SKM-1 treated with dmso at 0.1 percent for 144 hours (cell line): ENCODE measurements around the gene HOXC10.

Experiments
- DNase-seq: peaks from one replicate; lab custom pipeline; 2025; ENCODE audit not compliant: unreplicated experiment; lab: John Stamatoyannopoulos, UW

HOXC10 gene

DNA sequence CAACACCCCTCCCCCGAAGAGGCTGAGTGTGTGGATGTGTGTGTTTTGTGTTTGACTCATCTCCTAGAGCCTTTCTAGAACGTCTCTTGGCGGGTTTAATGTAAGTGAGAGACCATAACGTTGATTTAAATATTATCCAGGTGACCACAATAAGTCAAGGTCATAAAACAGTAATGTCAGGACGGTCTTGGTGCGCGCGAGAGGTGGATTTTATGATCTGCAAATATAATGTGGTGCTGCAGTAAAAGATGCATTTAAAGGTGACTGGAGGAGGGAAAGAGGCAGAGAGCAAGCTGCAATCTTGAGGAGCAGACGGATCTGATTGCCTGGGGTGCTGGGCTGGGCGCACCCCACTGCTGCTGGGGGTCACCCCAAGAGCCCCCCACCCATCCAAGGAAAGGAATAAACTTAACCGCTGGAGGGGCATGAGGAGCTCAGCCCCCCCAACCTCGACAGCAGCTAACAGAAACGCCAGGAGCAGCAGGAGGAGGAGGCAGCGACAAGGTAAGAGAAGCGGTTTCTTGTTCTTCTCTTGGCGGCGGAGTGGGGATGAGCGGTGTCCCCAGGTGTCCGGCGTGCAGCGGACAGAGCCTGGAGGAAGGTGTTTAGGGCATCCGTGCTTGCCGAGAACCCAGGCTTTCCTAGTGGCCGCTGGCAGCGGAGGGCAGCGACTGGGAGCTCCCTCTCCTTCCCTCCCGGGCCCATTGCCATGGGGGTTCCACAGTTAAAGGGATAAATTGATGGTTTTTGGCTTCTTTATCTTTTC, 5.5 kb downstream of the HOXC10 start:
- no peak for DNase-seq

GRCh38 chr12:53991077-53991460, 6.1 kb downstream of the HOXC10 start:
- no peak for DNase-seq

DNA sequence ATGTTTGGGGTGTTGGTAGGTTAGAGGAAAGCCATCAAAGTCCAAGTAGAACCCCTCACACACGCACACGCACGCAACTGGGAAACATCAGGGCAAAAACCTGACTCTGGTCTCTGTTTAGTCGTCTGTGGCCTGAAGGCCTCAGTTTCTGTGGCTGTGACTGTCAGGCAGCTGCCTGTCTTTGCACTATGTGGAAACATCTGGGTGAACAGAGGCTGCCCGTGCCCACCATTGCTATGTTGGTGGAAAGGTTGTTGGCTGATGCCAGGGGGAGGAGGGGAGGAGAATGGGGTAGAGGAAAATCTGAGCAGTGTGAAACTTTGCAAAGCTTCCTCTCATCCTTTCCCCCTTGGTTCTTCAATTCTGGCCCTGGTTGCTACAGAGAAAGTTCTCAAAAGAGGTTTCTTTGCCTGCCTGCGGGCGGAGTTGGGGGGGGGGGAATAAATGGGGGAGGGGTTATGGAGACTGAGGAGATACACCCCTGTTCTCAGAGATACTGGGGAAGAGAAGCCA, 7.5 kb downstream of the HOXC10 start:
- no peak for DNase-seq

DNA sequence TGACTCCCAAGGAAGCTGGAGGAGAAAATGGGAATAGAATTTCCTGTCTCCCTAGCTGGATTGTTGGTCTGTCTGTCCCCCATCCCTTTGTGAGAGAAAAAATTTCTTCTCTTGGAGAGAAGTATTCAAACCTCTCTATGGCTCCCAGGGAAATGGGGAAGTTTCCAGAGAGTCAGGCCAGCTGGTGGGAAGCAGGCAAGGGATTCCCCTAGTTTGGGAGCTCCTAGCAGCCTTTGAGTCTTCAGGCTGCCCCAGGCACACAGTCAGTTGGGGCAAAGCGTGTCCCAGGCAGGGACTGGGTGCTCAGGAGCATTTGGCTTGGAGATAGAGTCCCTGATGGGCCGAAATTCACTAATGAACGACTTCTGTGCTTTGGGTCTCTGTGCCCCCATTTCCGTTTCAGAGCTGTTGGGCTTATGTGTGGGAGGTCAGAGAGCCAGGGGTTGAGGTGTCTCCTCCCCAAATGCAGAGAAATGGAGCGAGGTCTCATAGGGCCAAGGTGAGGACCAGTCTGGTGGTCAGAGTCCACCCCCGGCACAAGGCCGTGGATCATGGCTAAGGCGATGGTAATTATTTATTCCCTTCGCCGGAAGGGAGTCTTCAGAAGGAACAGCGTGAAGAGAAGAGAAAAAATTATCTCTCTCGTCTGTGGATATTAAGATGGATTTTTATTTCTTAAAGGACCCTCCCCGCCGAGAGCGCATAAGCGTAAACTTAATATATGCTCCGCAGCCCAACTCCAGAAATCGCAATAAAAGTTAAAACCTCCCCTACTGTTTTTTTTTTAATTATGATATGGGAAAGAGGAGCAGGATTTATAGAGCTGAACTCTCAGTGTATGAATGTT, 8.4 kb downstream of the HOXC10 start:
- no peak for DNase-seq

DNA sequence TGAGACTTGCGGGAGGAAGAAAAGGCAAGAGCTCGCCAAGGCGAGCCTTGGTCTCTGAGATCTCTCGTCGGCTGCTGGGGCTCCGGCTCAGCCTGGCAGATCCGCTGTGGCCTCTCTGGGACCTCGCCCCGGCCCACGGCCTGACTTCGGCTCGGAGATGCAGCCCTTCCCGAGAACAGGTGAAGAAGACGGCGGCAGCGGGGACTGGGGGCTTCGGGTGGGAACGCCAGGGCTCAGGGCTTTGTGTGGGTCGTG, 9.0 kb downstream of the HOXC10 start:
- no peak for DNase-seq

DNA sequence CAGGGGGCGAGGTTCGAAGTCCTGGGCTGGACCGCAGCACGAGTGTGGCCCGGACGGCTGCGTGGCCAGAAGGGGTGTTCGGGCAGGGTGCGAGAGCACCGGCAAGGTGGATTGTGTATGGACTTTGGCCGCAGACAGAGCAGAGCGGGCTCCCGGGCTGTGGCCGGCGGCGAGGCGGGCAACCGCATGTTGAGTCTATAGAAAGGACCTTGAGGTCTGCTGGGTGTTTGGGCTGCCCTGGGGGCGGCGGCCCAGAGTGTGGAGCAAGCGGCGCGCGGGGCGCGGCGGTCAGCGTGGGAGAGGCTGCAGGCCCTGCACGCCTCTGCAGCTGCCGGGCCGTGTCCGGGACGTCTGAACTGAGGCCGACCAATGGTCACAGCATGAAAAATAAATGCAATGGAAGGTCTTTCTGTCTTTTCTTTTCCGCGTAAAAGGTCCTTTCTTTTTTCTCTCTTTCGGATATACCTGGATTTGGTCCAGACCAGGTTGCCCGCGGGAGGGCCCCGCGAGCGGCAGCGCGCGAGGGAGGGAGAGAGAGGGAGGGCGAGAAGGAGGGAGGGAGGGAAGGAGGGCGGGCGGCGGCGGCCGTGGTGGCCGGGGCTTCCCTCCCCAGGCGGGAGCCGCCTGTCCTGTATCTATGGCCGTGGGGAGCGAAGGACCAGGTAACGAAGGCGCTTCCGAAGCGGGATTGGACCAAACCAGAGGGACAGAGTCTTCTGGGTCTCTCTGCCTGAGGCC, 9.5 kb downstream of the HOXC10 start:
- DNase-seq: no peak

DNA sequence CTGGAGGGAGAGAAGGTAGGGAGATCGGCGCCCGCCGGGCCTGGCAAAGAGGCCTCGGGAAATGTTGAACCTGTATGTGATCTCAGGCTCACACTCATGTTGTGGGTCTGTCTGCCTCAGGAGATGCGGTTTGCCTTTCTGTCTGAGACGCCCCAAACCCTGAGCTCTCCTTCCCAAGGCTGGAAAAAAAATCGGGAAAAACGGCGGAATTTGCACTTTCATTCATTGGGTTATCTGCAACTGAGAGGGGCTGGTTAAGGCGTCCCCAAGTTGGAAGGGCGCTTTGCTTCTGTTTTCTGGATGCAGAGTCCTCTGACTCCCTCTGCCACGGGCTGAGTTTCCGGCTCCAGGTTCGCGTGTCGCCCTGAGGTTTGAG, 10.0 kb downstream of the HOXC10 start:
- no peak for DNase-seq

DNA sequence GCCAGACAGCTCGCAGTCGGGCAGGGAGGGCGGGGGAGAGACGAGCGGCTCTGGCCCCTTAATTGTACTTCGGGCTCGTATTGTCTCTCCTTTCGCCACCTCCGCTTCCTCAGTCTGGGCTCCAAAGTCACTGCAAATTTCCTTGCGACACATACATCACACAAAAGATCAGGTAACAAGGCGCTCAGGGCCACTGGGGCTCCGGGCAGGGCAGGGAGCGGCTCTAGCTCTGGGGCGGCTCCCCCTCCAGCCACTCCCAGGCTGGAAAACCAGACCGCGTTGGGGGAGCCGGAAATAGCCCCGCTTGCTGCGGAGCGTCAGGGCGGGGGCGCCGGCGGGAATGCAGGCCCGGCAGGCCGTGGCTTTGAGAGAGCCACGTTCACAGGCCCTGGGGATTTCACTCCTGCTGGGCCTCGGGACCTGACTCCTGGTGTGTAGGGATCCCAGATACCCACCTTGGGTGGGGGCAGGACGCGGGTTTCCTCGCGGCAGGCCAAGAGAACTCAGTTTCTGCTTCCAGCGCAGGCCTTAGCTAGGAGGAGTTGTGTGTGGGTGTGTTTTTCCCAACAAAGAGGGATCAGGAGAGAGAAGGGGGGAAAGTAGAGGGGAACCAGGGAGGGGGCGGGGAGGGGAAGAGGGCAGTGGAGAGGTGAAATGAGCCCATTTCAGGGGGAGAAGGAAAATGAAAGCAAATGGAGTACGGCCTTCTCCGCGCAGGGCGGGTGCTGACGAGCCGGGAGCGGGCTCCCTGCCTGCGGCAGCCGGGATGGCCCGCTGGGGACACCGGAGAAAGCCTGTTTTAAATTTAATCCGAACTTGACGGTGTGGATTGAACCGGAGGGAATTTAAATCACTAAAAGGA, 10.7 kb downstream of the HOXC10 start:
- DNase-seq: no peak

GRCh38 chr12:53996240-53997203, 11.6 kb downstream of the HOXC10 start:
- no peak for DNase-seq

DNA sequence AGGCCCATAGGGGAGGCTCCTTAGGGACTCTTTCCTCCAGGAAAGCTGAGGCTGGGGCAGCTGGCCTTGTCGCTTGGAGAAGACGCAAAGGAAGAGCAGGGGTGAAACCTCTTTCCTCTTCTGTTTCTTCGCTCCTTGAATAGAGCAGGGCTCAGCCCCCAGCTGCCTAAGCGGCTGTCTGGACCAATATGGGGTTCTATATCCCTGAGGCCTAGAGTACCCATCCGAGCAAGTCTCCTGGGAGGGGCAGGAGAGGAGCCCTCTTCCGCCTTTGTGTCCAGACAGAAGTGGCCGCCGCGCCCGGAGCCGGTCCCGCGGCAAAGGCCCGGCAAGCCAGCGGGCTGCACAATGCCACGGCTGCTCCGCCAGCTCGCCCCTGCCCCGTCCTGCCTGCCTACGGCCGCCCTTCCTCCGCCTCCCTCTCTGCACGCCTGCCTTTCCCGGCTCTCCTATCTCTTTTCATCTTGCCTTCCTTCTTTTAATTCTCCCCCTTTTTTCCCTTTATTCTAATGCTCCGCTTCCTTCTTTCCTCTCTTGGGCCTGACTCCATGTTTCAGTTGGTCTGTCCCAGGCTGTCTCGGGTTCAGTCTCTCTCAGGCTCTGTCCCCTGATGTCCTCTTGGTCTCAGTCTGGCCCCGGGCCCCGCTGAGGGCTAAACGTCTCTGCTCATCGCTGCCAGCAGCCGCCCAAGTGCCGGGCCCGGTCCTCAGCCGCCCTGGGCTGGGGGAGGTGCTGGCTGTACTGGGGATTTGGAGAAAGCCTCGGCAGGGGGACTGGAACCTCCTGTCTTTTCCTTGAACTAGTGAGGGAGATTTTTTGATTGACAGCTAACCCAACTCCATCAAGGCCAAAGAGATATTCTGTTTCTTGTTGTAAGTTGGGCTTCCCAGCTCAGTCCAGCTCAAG, 12.5 kb downstream of the HOXC10 start:
- DNase-seq: no peak

DNA sequence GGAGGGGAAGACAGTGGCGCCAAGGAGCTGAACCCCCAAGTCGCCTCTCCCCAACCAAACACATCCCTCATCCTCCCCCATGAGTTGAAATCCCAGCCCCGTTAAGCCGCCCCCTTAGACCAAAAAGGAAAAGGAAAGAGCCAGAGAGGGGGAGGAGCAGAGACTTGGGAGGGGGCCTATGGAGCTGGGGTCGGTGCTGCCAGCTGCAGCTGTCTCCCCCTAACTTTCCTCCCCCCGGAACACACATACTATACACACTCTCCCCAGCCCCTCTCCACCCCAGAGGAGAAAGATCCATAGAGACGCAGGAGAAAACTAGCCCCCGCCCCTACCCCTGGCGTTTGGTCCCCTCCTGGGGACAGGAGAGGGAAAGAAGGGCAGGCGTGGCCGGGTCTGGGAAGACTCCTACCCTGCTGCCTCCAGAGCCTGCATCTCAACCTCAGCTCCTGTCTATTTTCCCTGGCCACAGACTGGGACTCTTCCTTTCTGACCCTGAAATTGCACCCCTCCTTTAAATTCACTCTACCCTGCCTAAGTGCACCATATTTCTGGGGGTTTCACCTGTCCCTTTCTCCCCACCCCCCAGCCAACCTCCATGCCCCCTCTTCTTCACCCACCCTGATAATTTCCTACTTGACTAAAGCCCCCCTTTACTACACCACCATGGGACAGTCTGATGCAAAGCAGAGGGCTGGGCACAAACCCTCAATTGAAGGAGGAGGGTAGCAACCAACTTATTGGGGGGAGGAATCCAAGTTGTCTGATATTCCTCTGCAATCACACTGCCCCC, 13.4 kb downstream of the HOXC10 start:
- no peak for DNase-seq

DNA sequence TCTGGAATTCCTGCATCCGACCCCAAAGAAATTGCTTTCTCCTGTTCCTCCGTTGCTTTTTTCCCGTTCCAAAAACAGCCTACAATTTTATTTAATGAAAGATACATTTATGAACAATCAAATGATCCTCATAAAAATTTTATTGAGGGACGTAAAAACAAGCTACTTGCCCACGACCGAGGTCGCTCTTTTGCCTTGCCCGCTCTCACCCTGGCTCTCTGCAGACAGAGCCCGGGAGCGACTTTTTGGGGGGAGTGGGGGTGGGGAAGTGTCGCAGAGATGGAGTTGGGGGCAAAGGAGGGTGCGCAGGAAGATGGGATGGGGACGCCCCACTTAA, 13.9 kb downstream of the HOXC10 start:
- no peak for DNase-seq

DNA sequence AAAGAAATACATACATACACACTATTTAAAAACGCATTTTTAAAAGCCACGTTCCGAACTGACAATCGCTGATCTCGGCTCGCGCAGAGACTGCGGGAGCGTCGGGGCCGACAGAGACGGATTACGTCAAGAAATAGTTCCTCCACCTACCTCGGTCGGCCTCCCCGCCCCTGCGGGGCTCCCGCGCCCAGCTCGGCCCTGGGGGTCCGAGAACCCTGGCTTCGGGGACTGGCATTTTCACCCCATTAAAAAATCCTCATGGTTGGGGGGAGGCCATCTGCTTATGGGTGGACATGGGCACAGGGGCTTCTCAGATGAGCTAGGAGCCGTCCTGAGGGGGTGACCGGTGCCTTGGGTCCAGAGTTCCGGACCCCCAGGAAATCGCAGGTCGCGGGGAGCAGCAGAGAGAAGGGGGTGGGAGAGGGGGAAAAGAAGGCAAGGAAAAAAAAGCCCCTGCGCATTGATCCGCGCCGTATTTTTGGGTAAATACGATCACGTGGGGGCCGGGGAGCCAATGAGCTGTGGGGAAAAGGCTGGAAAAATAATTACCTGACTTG, 14.7 kb downstream of the HOXC10 start:
- no peak for DNase-seq

GRCh38 chr12:54000116-54001114, 15.5 kb downstream of the HOXC10 start, which contains the start of gene HOXC9:
HOXC9 (plus strand) TSS chr12:54000161; CDS start chr12:54000189, 28 bp downstream.
- DNase-seq: no peak

DNA sequence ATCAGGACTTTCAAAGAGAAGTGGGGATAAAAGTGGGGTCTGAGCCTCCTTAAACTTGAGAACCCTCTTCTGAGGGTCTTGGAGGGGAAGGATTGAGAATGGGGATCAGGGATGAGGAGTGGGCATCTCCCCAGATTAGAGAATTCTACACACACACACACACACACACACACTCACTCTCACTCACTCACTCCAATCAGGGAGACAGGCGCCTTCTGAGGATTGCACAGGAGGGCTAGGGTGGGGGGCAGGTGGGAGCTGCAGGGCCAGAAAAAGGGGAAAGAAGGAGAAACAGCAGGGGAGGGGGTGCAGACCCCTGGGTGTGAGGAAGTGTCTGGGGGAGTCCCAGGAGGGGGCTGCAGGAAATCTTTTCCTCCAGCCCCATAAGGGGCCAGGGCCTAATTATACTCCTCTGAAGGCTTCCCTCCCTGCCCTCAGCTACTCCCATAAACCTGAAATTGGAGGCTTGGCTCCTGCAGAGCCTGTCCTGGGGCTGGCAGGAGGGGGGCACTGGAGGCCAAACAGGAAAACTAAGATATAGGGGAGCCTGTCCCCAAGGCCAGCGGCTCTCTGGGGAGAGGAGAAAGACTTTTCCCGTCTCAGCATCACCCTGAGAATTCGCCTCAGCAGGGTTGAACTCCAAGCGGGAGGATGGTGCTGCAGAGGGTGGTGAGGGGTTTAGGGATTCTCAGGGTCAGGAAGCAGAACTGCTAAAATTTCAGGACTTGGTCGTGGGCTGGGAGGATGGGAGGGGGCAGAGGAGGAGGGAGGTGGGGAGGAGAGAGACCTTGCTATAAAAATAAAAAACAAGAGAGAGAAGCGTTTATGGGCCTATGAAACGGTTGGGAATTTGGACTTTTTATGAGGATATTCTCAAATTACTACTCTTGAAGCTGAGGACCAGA, 16.6 kb downstream of the HOXC10 start:
- DNase-seq: no peak
